Heart left ventricle (tissue), 13 donors: Measurements from ENCODE around the gene SLC16A10.

Experiments used
- CTCF ChIP-seq, 12 donors: fragments of 200-600 bp; sonication (generic) in 4 of 12; IDR thresholded peaks; one replicate each; pipeline versions ENCODE4 v1.5.0 to v1.8.0; 2018 to 2022; ENCODE audit warnings: antibody characterized with exemption in 12 of 12, mild to moderate bottlenecking in 5 of 12
- POLR2A ChIP-seq, 2 donors: fragments of 450-650 bp; IDR thresholded peaks; one replicate each; pipeline ENCODE4 v1.6.1; 2017; ENCODE audit warnings: antibody characterized with exemption in 2 of 2, mild to moderate bottlenecking in 2 of 2, moderate library complexity in 2 of 2
- donor health status: ischemic (EF 13 %, LVEDD 7.1; RV severe dilation, severe dysfunction).
- donor health status: DM: no; HTN: yes; CAD: no.
- donor health status: DM: no; HTN: no; CAD: no.
- donor health status: ischemic (EF 25% LVEDD 6.9; RV normal size, moderate dysfunction).
- donor health status: ischemic (EF 25% LVEDD 5.7; RV mildly dilated, moderate dysfunction).
- donor health status: ischemic (EF 35%, LVEDD 5.7; RV mildly dilated, moderate dysfunction).
- donor health status: nonischemic (EF 11% LVEDD 7.7; RV severe dilation, severe dysfunction).
- donor health status: DM: yes; HTN: yes; CAD: no.
- donor health status: PGD.
- donor health status: ischemic (EF 29% LVEDD 5.4; RV normal size, mild dysfunction).
- donor health status: nonischemic (EF 23%, LVEDD 6.1; RV moderate dilation, normal function).

GRCh38 chr6:111150577-111150976 lies 63.3 kb downstream of the SLC16A10 start:
- TF ChIP-seq CTCF (IDR thresholded peaks at IDR 0.05) (no peak), POLR2A (IDR thresholded peaks at IDR 0.05) (no peak)
